OCI-LY1 (cell line): ENCODE data around the gene RGS17.

ENCODE experiments used
- H2AFZ ChIP-seq: fragments of 200-600 bp; sonication (generic), shearing (Covaris generic); 2 replicates; pipeline ENCODE4 v1.6.0; 2014; ENCODE audit warnings: antibody characterized with exemption, mild to moderate bottlenecking, low read length
- H3F3A ChIP-seq: fragments of 200-600 bp; sonication (generic), shearing (Covaris generic); 2 replicates; pipeline ENCODE4 v1.6.0; 2014; ENCODE audit warnings: mild to moderate bottlenecking, antibody characterized with exemption, low read length, moderate library complexity; ENCODE audit not compliant: insufficient read depth
- H3K27ac ChIP-seq: fragments of 200-600 bp; sonication (generic); 2 replicates; pipeline ENCODE4 v1.5.1; 2014; ENCODE audit warnings: low read length, mixed run types, mild to moderate bottlenecking, low read depth; ENCODE audit not compliant: poor library complexity, severe bottlenecking
- H3K27me3 ChIP-seq: fragments of 200-600 bp; sonication (generic); 2 replicates; pipeline ENCODE4 v1.6.0; 2014; ENCODE audit warnings: antibody characterized with exemption, mild to moderate bottlenecking, low read length, moderate library complexity; ENCODE audit not compliant: insufficient read depth
- H3K36me3 ChIP-seq: fragments of 200-600 bp; sonication (generic); 2 replicates; pipeline ENCODE4 v1.6.1; 2014; ENCODE audit warnings: mild to moderate bottlenecking, antibody characterized with exemption, low read length, moderate library complexity, mixed read lengths; ENCODE audit not compliant: insufficient read depth
- H3K4me1 ChIP-seq: fragments of 200-600 bp; sonication (generic); 2 replicates; pipeline ENCODE4 v1.5.1; 2014; ENCODE audit warnings: mild to moderate bottlenecking, low read length, moderate library complexity; ENCODE audit not compliant: insufficient read depth, severe bottlenecking
- H3K4me2 ChIP-seq: fragments of 200-600 bp; sonication (generic), shearing (Covaris generic); 2 replicates; pipeline ENCODE4 v1.6.1; 2014; ENCODE audit warnings: low read length
- H3K4me3 ChIP-seq: fragments of 200-600 bp; sonication (generic); 2 replicates; pipeline ENCODE4 v1.5.1; 2014; ENCODE audit warnings: low read length, low read depth, mild to moderate bottlenecking, mixed read lengths; ENCODE audit not compliant: poor library complexity, severe bottlenecking
- H3K79me2 ChIP-seq: fragments of 200-600 bp; shearing (Covaris generic); 2 replicates; pipeline ENCODE4 v1.6.1; 2016; ENCODE audit warnings: mixed run types, low read length, mixed read lengths; ENCODE audit not compliant: insufficient read depth
- H3K9ac ChIP-seq: fragments of 200-600 bp; sonication (generic), shearing (Covaris generic); 2 replicates; pipeline ENCODE4 v1.6.1; 2014; ENCODE audit warnings: mild to moderate bottlenecking, low read length, mixed read lengths
- H3K9me2 ChIP-seq: fragments of 200-600 bp; sonication (generic), shearing (Covaris generic); 2 replicates; pipeline ENCODE4 v1.6.1; 2014; ENCODE audit warnings: low read depth, mild to moderate bottlenecking, low read length, mixed read lengths
- H3K9me3 ChIP-seq: fragments of 200-600 bp; shearing (Covaris generic); 2 replicates; pipeline ENCODE4 v1.6.1; 2014; ENCODE audit warnings: low read length, mixed read lengths
- H4K20me1 ChIP-seq: fragments of 200-600 bp; sonication (generic), shearing (Covaris generic); 2 replicates; pipeline ENCODE4 v1.6.0; 2016; ENCODE audit warnings: mild to moderate bottlenecking, low read length; ENCODE audit not compliant: insufficient read depth
- EZH2 ChIP-seq: fragments of 200-600 bp; sonication (generic), shearing (Covaris generic); IDR thresholded peaks from 2 replicates; pipeline ENCODE4 v1.8.0; 2017; ENCODE audit warnings: borderline replicate concordance, mixed run types, mild to moderate bottlenecking, antibody characterized with exemption, low read length, moderate library complexity, mixed read lengths
- TF ChIP-seq, protein P1 (sequence below): fragments of 200-600 bp; sonication (generic), shearing (Covaris generic); IDR thresholded peaks from 2 replicates; pipeline ENCODE4 v1.5.1; 2017; ENCODE audit warnings: mild to moderate bottlenecking, antibody characterized with exemption, low read length, moderate library complexity, mixed read lengths

RGS17 gene

DNA sequence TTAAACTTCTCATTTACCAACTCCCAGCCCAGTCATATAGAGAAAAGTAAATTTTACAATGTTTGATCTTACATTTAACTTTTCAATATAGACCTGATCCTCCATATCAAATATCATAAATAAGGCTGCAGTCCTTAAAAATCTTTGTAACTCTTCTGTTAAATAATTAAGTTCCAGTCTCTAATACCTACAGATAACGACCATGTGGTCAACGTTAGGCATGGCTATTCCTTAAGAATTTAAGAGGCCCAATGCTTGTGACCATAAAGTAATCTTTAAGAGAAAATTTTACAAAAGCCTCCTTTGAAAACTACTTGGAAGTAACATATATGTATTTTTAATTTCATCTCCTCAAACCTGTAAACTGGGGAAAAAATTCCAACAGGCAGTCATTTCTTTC is 149.9 kb downstream of the RGS17 start:
- H3K9me3 ChIP-seq = no peaks in the 10 kb centered on the region
- H3F3A ChIP-seq = no peaks in the 10 kb centered on the region
- peak overlapping the region; percentile 97 for H3K4me2 ChIP-seq
- no peak for TF ChIP-seq EZH2
- TF ChIP-seq, protein P1, sequence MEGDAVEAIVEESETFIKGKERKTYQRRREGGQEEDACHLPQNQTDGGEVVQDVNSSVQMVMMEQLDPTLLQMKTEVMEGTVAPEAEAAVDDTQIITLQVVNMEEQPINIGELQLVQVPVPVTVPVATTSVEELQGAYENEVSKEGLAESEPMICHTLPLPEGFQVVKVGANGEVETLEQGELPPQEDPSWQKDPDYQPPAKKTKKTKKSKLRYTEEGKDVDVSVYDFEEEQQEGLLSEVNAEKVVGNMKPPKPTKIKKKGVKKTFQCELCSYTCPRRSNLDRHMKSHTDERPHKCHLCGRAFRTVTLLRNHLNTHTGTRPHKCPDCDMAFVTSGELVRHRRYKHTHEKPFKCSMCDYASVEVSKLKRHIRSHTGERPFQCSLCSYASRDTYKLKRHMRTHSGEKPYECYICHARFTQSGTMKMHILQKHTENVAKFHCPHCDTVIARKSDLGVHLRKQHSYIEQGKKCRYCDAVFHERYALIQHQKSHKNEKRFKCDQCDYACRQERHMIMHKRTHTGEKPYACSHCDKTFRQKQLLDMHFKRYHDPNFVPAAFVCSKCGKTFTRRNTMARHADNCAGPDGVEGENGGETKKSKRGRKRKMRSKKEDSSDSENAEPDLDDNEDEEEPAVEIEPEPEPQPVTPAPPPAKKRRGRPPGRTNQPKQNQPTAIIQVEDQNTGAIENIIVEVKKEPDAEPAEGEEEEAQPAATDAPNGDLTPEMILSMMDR = no peak
- no peaks in the 10 kb centered on the region for H4K20me1 ChIP-seq
- peaks cover 50% of the 10 kb centered on the region for H3K4me1 ChIP-seq
- peak overlapping the region; percentile 24 for H3K27ac ChIP-seq
- H3K79me2 ChIP-seq = peaks cover 90% of the 10 kb centered on the region
- H3K4me3 ChIP-seq = peak overlapping the region; percentile 99
- H3K9ac ChIP-seq = peak overlapping the region; percentile 99
- H2AFZ ChIP-seq = no peak overlapping the region
- peaks cover 78% of the 10 kb centered on the region for H3K36me3 ChIP-seq
- H3K9me2 ChIP-seq = no peaks in the 10 kb centered on the region
- H3K27me3 ChIP-seq = no peaks in the 10 kb centered on the region

- H3K27ac ChIP-seq = peak overlapping the region; percentile 24
- peak overlapping the region; percentile 97 for H3K4me2 ChIP-seq
- no peaks in the 10 kb centered on the region for H3F3A ChIP-seq
- TF ChIP-seq, protein P1 = no peak
- no peak for TF ChIP-seq EZH2
- H3K27me3 ChIP-seq = no peaks in the 10 kb centered on the region
- peaks cover 78% of the 10 kb centered on the region for H3K36me3 ChIP-seq
- no peaks in the 10 kb centered on the region for H3K9me3 ChIP-seq
- no peaks in the 10 kb centered on the region for H4K20me1 ChIP-seq
- H3K4me1 ChIP-seq = peaks cover 47% of the 10 kb centered on the region
- peak overlapping the region; percentile 99 for H3K4me3 ChIP-seq
- H3K9ac ChIP-seq = peak overlapping the region; percentile 99
- no peaks in the 10 kb centered on the region for H3K9me2 ChIP-seq
- no peak overlapping the region for H2AFZ ChIP-seq
- peaks cover 91% of the 10 kb centered on the region for H3K79me2 ChIP-seq
Observed at GRCh38 chr6:152980656-152981055, 150.4 kb downstream of the RGS17 start.

GRCh38 chr6:152979116-152979515 is 152.0 kb downstream of the RGS17 start:
- Histone ChIP-seq H4K20me1 (0 out of 2 replicates have a peak, but pooled peaks cover 6% of the 10 kb centered on the region), H3K9me3 (no peaks in the 10 kb centered on the region), H3K36me3 (peaks cover 81% of the 10 kb centered on the region), H3K9ac (no peak overlapping the region), H2AFZ (no peak overlapping the region), H3K79me2 (peaks cover 92% of the 10 kb centered on the region), H3K27me3 (no peaks in the 10 kb centered on the region), H3K4me1 (peaks cover 42% of the 10 kb centered on the region), H3F3A (no peaks in the 10 kb centered on the region), H3K27ac (no peak overlapping the region), H3K9me2 (no peaks in the 10 kb centered on the region), H3K4me3 (no peak overlapping the region), H3K4me2 (peak overlapping the region; percentile 97; the same call in 1 of the 2 replicates)
- TF ChIP-seq, protein P1 = no peak
- TF ChIP-seq EZH2 = no peak
